ENCODE data around the gene WFS1.

WFS1 gene

GRCh38 chr4:6298852-6299251, 29.2 kb downstream of the WFS1 start:
- WGBS, result over 99% methylated on average over 6 of the region's 6 CpGs

GRCh38 chr4:6299875-6300274, 30.2 kb downstream of the WFS1 start:
- Histone ChIP-seq H3K9me3 (ENCODE audit: control insufficient read depth, low read length) (no peaks in the 10 kb centered on the region), H2BK15ac (ENCODE audit: low read depth, poor library complexity, severe bottlenecking) (no peak overlapping the region), H3K27ac (ENCODE audit: low read length, poor library complexity, severe bottlenecking) (no peak overlapping the region), H3K27me3 (ENCODE audit: control insufficient read depth in 1 of 2, insufficient read depth in 1 of 2, low read length in 2 of 2) (no peaks in the 10 kb centered on the region), H2BK5ac (ENCODE audit: low read depth, low read length, poor library complexity, severe bottlenecking) (no peak overlapping the region), H2BK120ac (ENCODE audit: low read depth, low read length) (no peak overlapping the region), H3K79me1 (replicated peaks; ENCODE audit: low read length, poor library complexity, severe bottlenecking) (peaks cover 54% of the 10 kb centered on the region), H2AK5ac (ENCODE audit: low read length, severe bottlenecking) (no peak overlapping the region), H3K9ac (ENCODE audit: low read length) (no peak overlapping the region), H3K4me1 (ENCODE audit: control insufficient read depth, insufficient read depth, low read depth, low read length) (no peaks in the 10 kb centered on the region), H3K18ac (ENCODE audit: low read depth in 1 of 2, low read length in 2 of 2) (no peak overlapping the region), H4K91ac (ENCODE audit: low read length) (no peak overlapping the region), H2BK12ac (ENCODE audit: low read length in 2 of 2) (no peak overlapping the region), H3K14ac (ENCODE audit: low read length in 2 of 2) (no peak overlapping the region), H3K4ac (ENCODE audit: low read depth in 1 of 2, low read length in 2 of 2) (no peak overlapping the region), H3K4me2 (ENCODE audit: low read length, poor library complexity, severe bottlenecking) (no peak overlapping the region), H3K23ac (ENCODE audit: low read length in 2 of 2) (no peak overlapping the region), H3K4me3 (ENCODE audit: insufficient read depth in 1 of 2, low read depth in 1 of 2, low read length in 2 of 2) (no peak overlapping the region), H4K8ac (ENCODE audit: low read length) (no peak overlapping the region), H2AFZ (ENCODE audit: low read depth, low read length) (no peak overlapping the region), H3K36me3 (ENCODE audit: control insufficient read depth in 1 of 2, insufficient read depth in 2 of 2, low read depth in 1 of 2, low read length in 2 of 2) (peaks cover 65 to 98% of the 10 kb centered on the region in 2 experiments)
- no peak for DNase-seq
- 94% methylated on average over 8 of the region's 12 CpGs for WGBS

More at GRCh38 chr4:6298852-6299251, 29.2 kb downstream of the WFS1 start:
- DNase-seq, result no peak
- Histone ChIP-seq H3K27me3 (ENCODE audit: control insufficient read depth in 1 of 2, insufficient read depth in 1 of 2, low read length in 2 of 2) (no peaks in the 10 kb centered on the region), H3K4ac (ENCODE audit: low read depth in 1 of 2, low read length in 2 of 2) (no peak overlapping the region), H3K9me3 (ENCODE audit: control insufficient read depth, low read length) (no peaks in the 10 kb centered on the region), H2AFZ (ENCODE audit: low read depth, low read length) (no peak overlapping the region), H3K4me2 (ENCODE audit: low read length, poor library complexity, severe bottlenecking) (no peak overlapping the region), H3K36me3 (ENCODE audit: control insufficient read depth in 1 of 2, insufficient read depth in 2 of 2, low read depth in 1 of 2, low read length in 2 of 2) (peaks cover 64 to 98% of the 10 kb centered on the region in 2 experiments), H2BK5ac (ENCODE audit: low read depth, low read length, poor library complexity, severe bottlenecking) (no peak overlapping the region), H2BK120ac (ENCODE audit: low read depth, low read length) (no peak overlapping the region), H3K4me3 (ENCODE audit: insufficient read depth in 1 of 2, low read depth in 1 of 2, low read length in 2 of 2) (no peak overlapping the region), H4K91ac (ENCODE audit: low read length) (no peak overlapping the region), H2BK15ac (ENCODE audit: low read depth, poor library complexity, severe bottlenecking) (no peak overlapping the region), H3K9ac (ENCODE audit: low read length) (no peak overlapping the region), H2BK12ac (ENCODE audit: low read length in 2 of 2) (no peak overlapping the region), H2AK5ac (ENCODE audit: low read length, severe bottlenecking) (no peak overlapping the region), H3K27ac (ENCODE audit: low read length, poor library complexity, severe bottlenecking) (no peak overlapping the region), H3K14ac (ENCODE audit: low read length in 2 of 2) (no peak overlapping the region), H4K8ac (ENCODE audit: low read length) (no peak overlapping the region), H3K23ac (ENCODE audit: low read length in 2 of 2) (no peak overlapping the region), H3K79me1 (replicated peaks; ENCODE audit: low read length, poor library complexity, severe bottlenecking) (peaks cover 59% of the 10 kb centered on the region), H3K4me1 (ENCODE audit: control insufficient read depth, insufficient read depth, low read depth, low read length) (no peaks in the 10 kb centered on the region), H3K18ac (ENCODE audit: low read depth in 1 of 2, low read length in 2 of 2) (no peak overlapping the region)

- Histone ChIP-seq H2AK5ac (ENCODE audit: low read length, severe bottlenecking) (no peak overlapping the region), H3K18ac (ENCODE audit: low read depth in 1 of 2, low read length in 2 of 2) (no peak overlapping the region), H3K4me2 (ENCODE audit: low read length, poor library complexity, severe bottlenecking) (no peak overlapping the region), H3K4ac (ENCODE audit: low read depth in 1 of 2, low read length in 2 of 2) (no peak overlapping the region), H3K14ac (ENCODE audit: low read length in 2 of 2) (no peak overlapping the region), H3K36me3 (ENCODE audit: control insufficient read depth in 1 of 2, insufficient read depth in 2 of 2, low read depth in 1 of 2, low read length in 2 of 2) (peaks cover 61 to 98% of the 10 kb centered on the region in 2 experiments), H3K4me1 (ENCODE audit: control insufficient read depth, insufficient read depth, low read depth, low read length) (no peaks in the 10 kb centered on the region), H3K9me3 (ENCODE audit: control insufficient read depth, low read length) (no peaks in the 10 kb centered on the region), H2BK120ac (ENCODE audit: low read depth, low read length) (no peak overlapping the region), H3K9ac (ENCODE audit: low read length) (no peak overlapping the region), H4K91ac (ENCODE audit: low read length) (no peak overlapping the region), H2AFZ (ENCODE audit: low read depth, low read length) (no peak overlapping the region), H3K27me3 (ENCODE audit: control insufficient read depth in 1 of 2, insufficient read depth in 1 of 2, low read length in 2 of 2) (peaks cover 0 to under 1% of the 10 kb centered on the region in 2 experiments), H3K4me3 (ENCODE audit: insufficient read depth in 1 of 2, low read depth in 1 of 2, low read length in 2 of 2) (no peak overlapping the region), H2BK5ac (ENCODE audit: low read depth, low read length, poor library complexity, severe bottlenecking) (no peak overlapping the region), H3K79me1 (replicated peaks; ENCODE audit: low read length, poor library complexity, severe bottlenecking) (peaks cover 53% of the 10 kb centered on the region), H3K23ac (ENCODE audit: low read length in 2 of 2) (no peak overlapping the region), H3K27ac (ENCODE audit: low read length, poor library complexity, severe bottlenecking) (no peak overlapping the region), H2BK12ac (ENCODE audit: low read length in 2 of 2) (no peak overlapping the region), H4K8ac (ENCODE audit: low read length) (no peak overlapping the region), H2BK15ac (ENCODE audit: low read depth, poor library complexity, severe bottlenecking) (no peak overlapping the region)
- DNase-seq, result no peak
- 82% methylated on average over 10 of the region's 11 CpGs for WGBS
These were observed 30.7 kb downstream of the WFS1 start for GRCh38 chr4:6300359-6300758.

DNA sequence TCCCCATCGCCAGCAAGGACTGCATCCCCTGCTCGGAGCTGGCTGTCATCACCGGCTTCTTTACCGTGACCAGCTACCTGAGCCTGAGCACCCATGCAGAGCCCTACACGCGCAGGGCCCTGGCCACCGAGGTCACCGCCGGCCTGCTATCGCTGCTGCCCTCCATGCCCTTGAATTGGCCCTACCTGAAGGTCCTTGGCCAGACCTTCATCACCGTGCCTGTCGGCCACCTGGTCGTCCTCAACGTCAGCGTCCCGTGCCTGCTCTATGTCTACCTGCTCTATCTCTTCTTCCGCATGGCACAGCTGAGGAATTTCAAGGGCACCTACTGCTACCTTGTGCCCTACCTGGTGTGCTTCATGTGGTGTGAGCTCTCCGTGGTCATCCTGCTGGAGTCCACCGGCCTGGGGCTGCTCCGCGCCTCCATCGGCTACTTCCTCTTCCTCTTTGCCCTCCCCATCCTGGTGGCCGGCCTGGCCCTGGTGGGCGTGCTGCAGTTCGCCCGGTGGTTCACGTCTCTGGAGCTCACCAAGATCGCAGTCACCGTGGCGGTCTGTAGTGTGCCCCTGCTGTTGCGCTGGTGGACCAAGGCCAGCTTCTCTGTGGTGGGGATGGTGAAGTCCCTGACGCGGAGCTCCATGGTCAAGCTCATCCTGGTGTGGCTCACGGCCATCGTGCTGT, 31.5 kb downstream of the WFS1 start:
- Histone ChIP-seq H3K4me3 (ENCODE audit: insufficient read depth in 1 of 2, low read depth in 1 of 2, low read length in 2 of 2) (no peak overlapping the region), H3K9ac (ENCODE audit: low read length) (no peak overlapping the region), H2BK120ac (ENCODE audit: low read depth, low read length) (no peak overlapping the region), H3K79me1 (replicated peaks; ENCODE audit: low read length, poor library complexity, severe bottlenecking) (peaks cover 52% of the 10 kb centered on the region), H2AK5ac (ENCODE audit: low read length, severe bottlenecking) (no peak overlapping the region), H4K91ac (ENCODE audit: low read length) (no peak overlapping the region), H3K23ac (ENCODE audit: low read length in 2 of 2) (no peak overlapping the region), H2BK12ac (ENCODE audit: low read length in 2 of 2) (no peak overlapping the region), H3K14ac (ENCODE audit: low read length in 2 of 2) (no peak overlapping the region), H2AFZ (ENCODE audit: low read depth, low read length) (no peak overlapping the region), H3K4ac (ENCODE audit: low read depth in 1 of 2, low read length in 2 of 2) (no peak overlapping the region), H4K8ac (ENCODE audit: low read length) (no peak overlapping the region), H3K18ac (ENCODE audit: low read depth in 1 of 2, low read length in 2 of 2) (no peak overlapping the region), H3K4me1 (ENCODE audit: control insufficient read depth, insufficient read depth, low read depth, low read length) (no peaks in the 10 kb centered on the region), H2BK15ac (ENCODE audit: low read depth, poor library complexity, severe bottlenecking) (no peak overlapping the region), H3K27ac (ENCODE audit: low read length, poor library complexity, severe bottlenecking) (no peak overlapping the region), H2BK5ac (ENCODE audit: low read depth, low read length, poor library complexity, severe bottlenecking) (no peak overlapping the region), H3K4me2 (ENCODE audit: low read length, poor library complexity, severe bottlenecking) (no peak overlapping the region), H3K9me3 (ENCODE audit: control insufficient read depth, low read length) (no peaks in the 10 kb centered on the region), H3K36me3 (ENCODE audit: control insufficient read depth in 1 of 2, insufficient read depth in 2 of 2, low read depth in 1 of 2, low read length in 2 of 2) (peaks cover 53 to 94% of the 10 kb centered on the region in 2 experiments), H3K27me3 (ENCODE audit: control insufficient read depth in 1 of 2, insufficient read depth in 1 of 2, low read length in 2 of 2) (peaks cover 0 to 9% of the 10 kb centered on the region in 2 experiments)
- no peak for DNase-seq
- 91% methylated on average over 33 of the region's 35 CpGs for WGBS
